HS-27A (cell line): ENCODE measurements around the gene FBRSL1.
"Not testable (repeated sequence)": the region's sequence is repeated elsewhere in the genome, so short reads cannot be mapped to it uniquely, and the experiment has no call there.

Experiments
- DNase-seq: peaks from one replicate; pipeline ENCODE4 v3.0.0-alpha.2; 2012; ENCODE audit warnings: low read depth, missing footprints

FBRSL1 gene

GRCh38 chr12:132525833-132526455 lies 36.0 kb downstream of the FBRSL1 start:
- DNase-seq, result no peak

GRCh38 chr12:132527186-132527882 lies 37.4 kb downstream of the FBRSL1 start:
- no peak for DNase-seq

- no peak for DNase-seq
These were observed 37.9 kb downstream of the FBRSL1 start for GRCh38 chr12:132527883-132528264.

GRCh38 chr12:132528564-132529106 lies 38.7 kb downstream of the FBRSL1 start:
- DNase-seq, result no peak

- DNase-seq, result no peak
These were observed 39.3 kb downstream of the FBRSL1 start for GRCh38 chr12:132529156-132529839.

GRCh38 chr12:132529906-132530305 lies 40.0 kb downstream of the FBRSL1 start:
- DNase-seq, result no peak

GRCh38 chr12:132530447-132530846 lies 40.5 kb downstream of the FBRSL1 start:
- no peak for DNase-seq

GRCh38 chr12:132530851-132531250 lies 40.9 kb downstream of the FBRSL1 start:
- no peak for DNase-seq

GRCh38 chr12:132532711-132533583 lies 43.0 kb downstream of the FBRSL1 start:
- not testable (repeated sequence) for DNase-seq

- DNase-seq, result no peak
These were observed 43.6 kb downstream of the FBRSL1 start for GRCh38 chr12:132533584-132533958.

- no peak for DNase-seq
These were observed 44.1 kb downstream of the FBRSL1 start for GRCh38 chr12:132534076-132534475.

- no peak for DNase-seq
These were observed 45.1 kb downstream of the FBRSL1 start for GRCh38 chr12:132535019-132535418.

GRCh38 chr12:132536102-132536876 lies 46.3 kb downstream of the FBRSL1 start:
- DNase-seq, result no peak

GRCh38 chr12:132537049-132537448 lies 47.1 kb downstream of the FBRSL1 start:
- DNase-seq, result no peak

- no peak for DNase-seq
These were observed 48.1 kb downstream of the FBRSL1 start for GRCh38 chr12:132537836-132538662.

GRCh38 chr12:132538663-132538990 lies 48.7 kb downstream of the FBRSL1 start:
- DNase-seq, result no peak

GRCh38 chr12:132539016-132539773 lies 49.2 kb downstream of the FBRSL1 start:
- no peak for DNase-seq

- DNase-seq, result no peak
These were observed 50.5 kb downstream of the FBRSL1 start for GRCh38 chr12:132540436-132540835.

GRCh38 chr12:132541200-132541599 lies 51.2 kb downstream of the FBRSL1 start:
- DNase-seq, result no peak

GRCh38 chr12:132541996-132542395 lies 52.0 kb downstream of the FBRSL1 start:
- DNase-seq, result no peak
